A549 (cell line): ENCODE measurements around the gene IKBKG. TPM values are rescaled to one million over a fixed set of nuclear protein-coding genes. Genes with fewer than 3 reads are reported as not detected.
"Not testable (repeated sequence)": the region's sequence is repeated elsewhere in the genome, so short reads cannot be mapped to it uniquely, and the experiment has no call there.

Experiments
- ATAC-seq, 2 experiments: fragments of 200-7000 bp in 1 of 2; fragments of >200 bp in 1 of 2; cut with Nextera tagmentation in 1 of 2; cut with Tn5 transposase in 1 of 2; 3 replicates each; pipeline versions ENCODE4 v1.8.0 to v1.9.1; 2018 to 2020; ENCODE audit warnings: mild to moderate bottlenecking in 1 of 2, moderate library complexity in 1 of 2
- CTCF ChIA-PET: fragments of 300-600 bp; sonication (Branson Sonifier 250); formaldehyde crosslinking; extraction: SDS; loops from one replicate; lab custom pipeline; 2021; ENCODE audit warnings: antibody characterized with exemption, inconsistent platforms; lab: Yijun Ruan, JAX
- POLR2A ChIA-PET: fragments of 350-600 bp; formaldehyde crosslinking; extraction: SDS; loops from one replicate; lab custom pipeline; 2021; ENCODE audit warnings: antibody characterized with exemption, inconsistent platforms; lab: Yijun Ruan, JAX
- DNase-seq, 2 experiments: peaks; one replicate each; pipeline versions ENCODE4 v3.0.0 to v3.0.0-alpha.2; 2011 to 2016; ENCODE audit warnings: low read depth in 1 of 2, low spot score in 1 of 2
- FAIRE-seq: peaks from 2 replicates; lab custom pipeline; 2011; peaks lifted over from hg19 to GRCh38; lab: Jason Lieb, UNC
- H3K27ac ChIP-seq, 2 experiments: fragments of >200 bp; sonication (Bioruptor Twin); formaldehyde crosslinking; 3 replicates each; pipeline ENCODE4 v1.5.1; 2016 to 2017
- H3K4me1 ChIP-seq: fragments of >200 bp; sonication (Bioruptor Twin); formaldehyde crosslinking; 3 replicates; pipeline ENCODE4 v1.6.1; 2016
- H3K4me2 ChIP-seq: fragments of >200 bp; sonication (Bioruptor Twin); formaldehyde crosslinking; 3 replicates; pipeline ENCODE4 v1.6.1; 2016
- H3K4me3 ChIP-seq: fragments of >200 bp; sonication (Bioruptor Twin); formaldehyde crosslinking; 3 replicates; pipeline ENCODE4 v1.5.1; 2016
- H3K9me3 ChIP-seq: fragments of >200 bp; sonication (Bioruptor Twin); formaldehyde crosslinking; 3 replicates; pipeline ENCODE4 v1.6.1; 2016
- CBX8 ChIP-seq: fragments of 200-600 bp; sonication (generic); IDR thresholded peaks from 2 replicates; pipeline ENCODE4 v1.6.1; 2016
- CEBPB ChIP-seq, 2 experiments: fragments of >200 bp in 1 of 2; sonication (Bioruptor Twin) in 1 of 2; formaldehyde crosslinking in 1 of 2; IDR thresholded peaks; 2 replicates each; pipeline ENCODE4 v1.6.1; 2012 to 2016
- EHF ChIP-seq: fragments of 250-450 bp; sonication (Bioruptor Pico); IDR thresholded peaks from 2 replicates; pipeline ENCODE4 v1.5.0; 2020; ENCODE audit warnings: mild to moderate bottlenecking
- EP300 ChIP-seq, 2 experiments: fragments of >200 bp; sonication (Bioruptor Twin); formaldehyde crosslinking; IDR thresholded peaks; 2 replicates in 1 of 2; 3 replicates in 1 of 2; pipeline ENCODE4 v1.6.1; 2016 to 2017
- FOSL2 ChIP-seq, 2 experiments: fragments of 450-650 bp in 1 of 2; fragments of >200 bp in 1 of 2; sonication (Bioruptor Twin) in 1 of 2; formaldehyde crosslinking; IDR thresholded peaks; 2 replicates each; pipeline versions ENCODE4 v1.5.0 to v1.6.1; 2016 to 2020; ENCODE audit warnings: mild to moderate bottlenecking in 1 of 2, moderate library complexity in 1 of 2
- JUN ChIP-seq, 2 experiments: fragments of >200 bp; sonication (Bioruptor Twin); formaldehyde crosslinking; IDR thresholded peaks; 2 replicates in 1 of 2; 3 replicates in 1 of 2; pipeline ENCODE4 v1.6.1; 2016 to 2017
- MAFK ChIP-seq: fragments of 450-650 bp; IDR thresholded peaks from 2 replicates; pipeline ENCODE4 v1.6.1; 2014; ENCODE audit not compliant: partially characterized antibody
- MYC ChIP-seq: IDR thresholded peaks from 2 replicates; pipeline ENCODE4 v1.6.1; 2012; ENCODE audit warnings: mild to moderate bottlenecking, inconsistent platforms, low read length, improper control_type of control experiment, borderline replicate concordance
- NFE2L2 ChIP-seq: fragments of 150-350 bp; conservative IDR thresholded peaks from 2 replicates; pipeline ENCODE4 v1.6.1; 2014; ENCODE audit warnings: low read length
- POLR2A ChIP-seq: IDR thresholded peaks from 2 replicates; pipeline ENCODE4 v1.6.1; 2012; ENCODE audit warnings: mild to moderate bottlenecking, low read length
- RNF2 ChIP-seq: fragments of 200-600 bp; sonication (generic); IDR thresholded peaks from 2 replicates; pipeline ENCODE4 v1.6.1; 2016; ENCODE audit warnings: low read depth, mild to moderate bottlenecking, antibody characterized with exemption, moderate library complexity, borderline replicate concordance
- SMC3 ChIP-seq: fragments of >200 bp; sonication (Bioruptor Twin); formaldehyde crosslinking; IDR thresholded peaks from 3 replicates; pipeline ENCODE4 v1.6.1; 2018; ENCODE audit warnings: inconsistent platforms
- ZC3H11A ChIP-seq: fragments of 450-650 bp; IDR thresholded peaks from 2 replicates; pipeline ENCODE4 v1.6.1; 2014; ENCODE audit warnings: antibody characterized with exemption, mild to moderate bottlenecking
- WGBS: methylation state at CpG from one replicate; pipeline ENCODE4 v1.1.6; 2017; ENCODE audit errors: missing lambda C conversion rate; 5-methylcytosine and 5-hydroxymethylcytosine counted together
- polyA plus RNA-seq, 4 experiments: library from polyadenylated mRNA; depleted of rRNA in 3 of 4; stranded (reverse); fragments of >200 nt; fragmentation: RNase III in 1 of 4; extraction: RNeasy Plus Mini Kit Qiagen cat#74134 plus additional on column Dnase treatment in 1 of 4; gene quantifications; 2 replicates in 3 of 4; 3 replicates in 1 of 4; pipeline ENCODE4 v1.2.3, GENCODE V29; 2011 to 2017
- TF ChIP-seq, protein P1 (sequence below): IDR thresholded peaks from 2 replicates; pipeline ENCODE4 v1.6.1; 2012
- TF ChIP-seq, protein P2 (sequence below): fragments of 250-450 bp; sonication (Bioruptor Pico); IDR thresholded peaks from 2 replicates; pipeline ENCODE4 v1.5.0; 2021; ENCODE audit warnings: mild to moderate bottlenecking, moderate library complexity, borderline replicate concordance
- TF ChIP-seq, protein P3 (sequence below): fragments of >200 bp; sonication (Bioruptor Twin); formaldehyde crosslinking; IDR thresholded peaks from 3 replicates; pipeline ENCODE4 v1.6.1; 2016

Gene IKBKG
- polyA plus RNA-seq, 2 of the 4 experiments (the other 2 are of a cell fraction): 19.7 to 34.2 TPM

DNA sequence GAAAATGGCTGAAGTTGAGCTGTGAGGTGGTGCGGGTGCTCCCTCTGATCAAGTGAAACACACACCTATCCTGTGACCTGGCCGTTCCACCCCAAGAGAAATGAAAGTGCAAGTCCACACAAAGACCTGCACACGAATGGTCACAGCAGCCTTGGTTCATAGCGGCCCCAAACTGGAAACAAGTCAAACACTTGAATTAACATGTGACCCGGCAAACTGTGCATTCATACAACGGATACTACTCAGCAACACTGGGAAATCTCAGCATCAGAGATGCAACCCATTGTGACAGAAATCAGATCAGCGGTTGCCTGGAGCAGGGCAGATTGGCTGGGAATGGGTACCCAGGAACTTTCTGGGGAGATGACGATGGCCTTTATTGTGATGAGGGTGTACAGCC, 8.3 kb upstream of the IKBKG start:
- CTCF ChIA-PET: interaction anchor here (1.4 to 7.5 kb wide), 2 partner anchors 6 to 12 kb away, joined by 6 to 55 read pairs; no protein-coding TSS in a partner anchor
- H3K27ac ChIP-seq: peak overlapping the region; percentile 98 to 100
- no peak for ATAC-seq

DNA sequence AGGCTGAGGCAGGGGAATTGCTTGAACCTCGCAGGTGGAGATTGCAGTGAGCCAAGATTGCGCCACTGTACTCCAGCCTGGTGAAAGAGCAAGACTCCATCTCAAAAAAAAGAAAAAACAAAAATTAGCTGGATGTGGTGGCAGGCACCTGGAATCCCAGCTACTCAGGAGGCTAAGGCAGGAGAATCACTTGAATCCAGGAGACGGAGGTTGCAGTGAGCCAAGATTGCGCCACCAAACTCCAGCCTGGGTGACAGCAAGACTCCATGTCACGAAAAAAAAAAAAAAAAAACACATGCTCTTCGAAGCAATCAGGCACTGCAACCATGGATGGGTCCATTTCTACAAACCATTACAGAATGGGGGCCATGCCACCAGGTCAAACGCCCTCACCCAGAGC, 7.1 kb upstream of the IKBKG start:
- not testable (repeated sequence) for FAIRE-seq, DNase-seq, H3K9me3 ChIP-seq, ATAC-seq
- H3K4me1 ChIP-seq: peaks cover 90% of the 10 kb centered on the region
- H3K4me2 ChIP-seq: peak overlapping the region; percentile 90
- H3K27ac ChIP-seq: peak overlapping the region; percentile 98 to 100
- WGBS: 43% methylated on average over 7 of the region's 7 CpGs
- peak in 1 of 2 experiments; percentile 62; a peak in 1 of 4 replicates for TF ChIP-seq CEBPB (IDR thresholded peaks at IDR 0.05)
- ChIA-PET POLR2A (interaction anchor here (0.7 to 1.6 kb wide), 3 partner anchors 9 to 16 kb away, joined by 3 to 4 read pairs (median 4); no protein-coding TSS in a partner anchor), CTCF (interaction anchor here (0.6 to 7.5 kb wide), 6 partner anchors 8 to 167 kb away, joined by 3 to 55 read pairs (median 4); no protein-coding TSS in a partner anchor)
- H3K4me3 ChIP-seq: peak overlapping the region; percentile 37; the same call in 2 of the 3 replicates

More for the DNA sequence above, 8.3 kb upstream of the IKBKG start:
- peaks cover 96% of the 10 kb centered on the region for H3K4me1 ChIP-seq
- peak overlapping the region; percentile 90 for H3K4me2 ChIP-seq
- H3K9me3 ChIP-seq: no peaks in the 10 kb centered on the region
- 14% methylated on average over 8 of the region's 8 CpGs for whole genome bisulfite sequencing
- TF ChIP-seq, protein P1, sequence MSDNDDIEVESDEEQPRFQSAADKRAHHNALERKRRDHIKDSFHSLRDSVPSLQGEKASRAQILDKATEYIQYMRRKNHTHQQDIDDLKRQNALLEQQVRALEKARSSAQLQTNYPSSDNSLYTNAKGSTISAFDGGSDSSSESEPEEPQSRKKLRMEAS: 0 out of 2 replicates have a peak, but pooled peaks have one; percentile 29
- TF ChIP-seq JUN (IDR thresholded peaks at IDR 0.05) (peak in 1 of 2 experiments; percentile 40; a peak in 1 of 5 replicates), NFE2L2 (no peak)
- DNase-seq (no peak), FAIRE-seq (no peak)
- H3K4me3 ChIP-seq: peak overlapping the region; percentile 20; the same call in 1 of the 3 replicates
- POLR2A ChIA-PET: interaction anchor here (1.6 kb wide), 1 partner anchor 11 kb away, joined by 4 read pairs; no protein-coding TSS in a partner anchor

GRCh38 chrX:154540897-154541535, 6.4 kb upstream of the IKBKG start:
- ATAC-seq (peak; percentile 22 to 33), DNase-seq (peak in 1 of 2 experiments; percentile 77), FAIRE-seq (peak; percentile 73)
- ChIA-PET CTCF (interaction anchor here (0.6 to 7.5 kb wide), 7 partner anchors 8 to 207 kb away, joined by 3 to 55 read pairs (median 3); no protein-coding TSS in a partner anchor), POLR2A (interaction anchor here (0.6 to 1.7 kb wide), 6 partner anchors 9 to 170 kb away, joined by 3 to 8 read pairs (median 4); partner anchors contain the start of gene RPL10)
- no peak for TF ChIP-seq MYC
- TF ChIP-seq SMC3: no peak
- peak; percentile 63 for TF ChIP-seq MAFK
- TF ChIP-seq EP300 (IDR thresholded peaks at IDR 0.05): peak; percentile 29 to 48; a peak in 1 of 5 replicates
- TF ChIP-seq RNF2: no peak
- TF ChIP-seq NFE2L2: 0 out of 2 replicates have a peak, but pooled peaks have one; percentile 27
- TF ChIP-seq ZC3H11A: no peak
- TF ChIP-seq, protein P2, sequence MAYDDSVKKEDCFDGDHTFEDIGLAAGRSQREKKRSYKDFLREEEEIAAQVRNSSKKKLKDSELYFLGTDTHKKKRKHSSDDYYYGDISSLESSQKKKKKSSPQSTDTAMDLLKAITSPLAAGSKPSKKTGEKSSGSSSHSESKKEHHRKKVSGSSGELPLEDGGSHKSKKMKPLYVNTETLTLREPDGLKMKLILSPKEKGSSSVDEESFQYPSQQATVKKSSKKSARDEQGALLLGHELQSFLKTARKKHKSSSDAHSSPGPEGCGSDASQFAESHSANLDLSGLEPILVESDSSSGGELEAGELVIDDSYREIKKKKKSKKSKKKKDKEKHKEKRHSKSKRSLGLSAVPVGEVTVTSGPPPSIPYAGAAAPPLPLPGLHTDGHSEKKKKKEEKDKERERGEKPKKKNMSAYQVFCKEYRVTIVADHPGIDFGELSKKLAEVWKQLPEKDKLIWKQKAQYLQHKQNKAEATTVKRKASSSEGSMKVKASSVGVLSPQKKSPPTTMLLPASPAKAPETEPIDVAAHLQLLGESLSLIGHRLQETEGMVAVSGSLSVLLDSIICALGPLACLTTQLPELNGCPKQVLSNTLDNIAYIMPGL: 0 out of 2 replicates have a peak, but pooled peaks have one; percentile 6
- TF ChIP-seq POLR2A: peak; percentile 28
- no peak for TF ChIP-seq CEBPB (IDR thresholded peaks at IDR 0.05)
- TF ChIP-seq FOSL2 (IDR thresholded peaks at IDR 0.05): no peak
- TF ChIP-seq FOSL2 (CRISPR knock-in tag; IDR thresholded peaks at IDR 0.05): peak; percentile 55
- 0 out of 2 replicates have a peak, but pooled peaks have one; percentile 70 for TF ChIP-seq EHF
- no peak for TF ChIP-seq CBX8
- TF ChIP-seq, protein P3, sequence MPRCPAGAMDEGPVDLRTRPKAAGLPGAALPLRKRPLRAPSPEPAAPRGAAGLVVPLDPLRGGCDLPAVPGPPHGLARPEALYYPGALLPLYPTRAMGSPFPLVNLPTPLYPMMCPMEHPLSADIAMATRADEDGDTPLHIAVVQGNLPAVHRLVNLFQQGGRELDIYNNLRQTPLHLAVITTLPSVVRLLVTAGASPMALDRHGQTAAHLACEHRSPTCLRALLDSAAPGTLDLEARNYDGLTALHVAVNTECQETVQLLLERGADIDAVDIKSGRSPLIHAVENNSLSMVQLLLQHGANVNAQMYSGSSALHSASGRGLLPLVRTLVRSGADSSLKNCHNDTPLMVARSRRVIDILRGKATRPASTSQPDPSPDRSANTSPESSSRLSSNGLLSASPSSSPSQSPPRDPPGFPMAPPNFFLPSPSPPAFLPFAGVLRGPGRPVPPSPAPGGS: 0 out of 3 replicates have a peak, but pooled peaks have one; percentile 46
- Histone ChIP-seq H3K4me1 (peaks cover 84% of the 10 kb centered on the region), H3K4me3 (peak overlapping the region; percentile 37), H3K27ac (peak overlapping the region; percentile 98 to 100), H3K9me3 (no peaks in the 10 kb centered on the region), H3K4me2 (peak overlapping the region; percentile 90)
- WGBS: 1% methylated on average over 12 of the region's 19 CpGs
